ACHN (cell line): ENCODE measurements around the gene SOX10.
A peak's percentile ranks its signal among the peaks of the same experiment; 100 is the strongest.
"Not testable (repeated sequence)": the region's sequence is repeated elsewhere in the genome, so short reads cannot be mapped to it uniquely, and the experiment has no call there.

Experiments used
- DNase-seq: peaks from one replicate; pipeline ENCODE4 v3.0.0-alpha.2; 2015
- in situ Hi-C: cut with HindIII; loops from 2 replicates; pipeline ENCODE4 v1.10.0; 2017; ENCODE audit warnings: low sequenced_read_pairs, low pct_ligation_motif_present, low pct_unique_long_range_greater_than_20kb

The SOX10 gene

GRCh38 chr22:37944423-37944822 lies 39.9 kb downstream of the SOX10 start:
- DNase-seq, in situ Hi-C loops: not testable (repeated sequence)

- DNase-seq, result no peak
- in situ Hi-C loops, result no loop called here
These were observed 40.5 kb downstream of the SOX10 start for GRCh38 chr22:37943825-37944198.

GRCh38 chr22:37943136-37943824 lies 41.1 kb downstream of the SOX10 start:
- in situ Hi-C loops, result no loop called here
- no peak for DNase-seq

GRCh38 chr22:37942133-37942532 lies 42.2 kb downstream of the SOX10 start:
- in situ Hi-C loops, result no loop called here
- DNase-seq, result no peak

GRCh38 chr22:37940698-37941376 lies 43.5 kb downstream of the SOX10 start:
- DNase-seq, result no peak
- in situ Hi-C loops, result no loop called here

GRCh38 chr22:37933711-37934376 lies 50.5 kb downstream of the SOX10 start:
- in situ Hi-C loops, result no loop called here
- DNase-seq, result peak; percentile 90

GRCh38 chr22:37932821-37933578 lies 51.4 kb downstream of the SOX10 start:
- in situ Hi-C loops, result no loop called here
- DNase-seq, result no peak

- in situ Hi-C loops, result no loop called here
- DNase-seq, result no peak
These were observed 52.0 kb downstream of the SOX10 start for GRCh38 chr22:37932401-37932800.

- in situ Hi-C loops, result no loop called here
- no peak for DNase-seq
These were observed 52.4 kb downstream of the SOX10 start for GRCh38 chr22:37931893-37932389.

GRCh38 chr22:37930952-37931440 lies 53.4 kb downstream of the SOX10 start:
- DNase-seq, result no peak
- in situ Hi-C loops, result no loop called here

- in situ Hi-C loops, result no loop called here
- peak; percentile 43 for DNase-seq
These were observed 53.9 kb downstream of the SOX10 start for GRCh38 chr22:37930270-37930951.

GRCh38 chr22:37929390-37929789 lies 55.0 kb downstream of the SOX10 start:
- no peak for DNase-seq
- in situ Hi-C loops, result no loop called here

GRCh38 chr22:37927637-37927936 lies 56.8 kb downstream of the SOX10 start:
- in situ Hi-C loops, result no loop called here
- no peak for DNase-seq

GRCh38 chr22:37926771-37927636 lies 57.4 kb downstream of the SOX10 start:
- DNase-seq, result no peak
- in situ Hi-C loops, result no loop called here

- DNase-seq, result no peak
- in situ Hi-C loops, result no loop called here
These were observed 58.0 kb downstream of the SOX10 start for GRCh38 chr22:37926358-37926757.

- in situ Hi-C loops, result no loop called here
- no peak for DNase-seq
These were observed 58.6 kb downstream of the SOX10 start for GRCh38 chr22:37925767-37926166.

GRCh38 chr22:37925330-37925729 lies 59.0 kb downstream of the SOX10 start:
- DNase-seq, result no peak
- in situ Hi-C loops, result no loop called here
